ENCODE measurements around the gene FOSL1. TPM values are rescaled to one million over a fixed set of nuclear protein-coding genes. Genes with fewer than 3 reads are reported as not detected.

FOSL1 gene
- total RNA-seq, 4 donors from 2014 or later = 11.9 to 72.7 (median 35.6) TPM

DNA sequence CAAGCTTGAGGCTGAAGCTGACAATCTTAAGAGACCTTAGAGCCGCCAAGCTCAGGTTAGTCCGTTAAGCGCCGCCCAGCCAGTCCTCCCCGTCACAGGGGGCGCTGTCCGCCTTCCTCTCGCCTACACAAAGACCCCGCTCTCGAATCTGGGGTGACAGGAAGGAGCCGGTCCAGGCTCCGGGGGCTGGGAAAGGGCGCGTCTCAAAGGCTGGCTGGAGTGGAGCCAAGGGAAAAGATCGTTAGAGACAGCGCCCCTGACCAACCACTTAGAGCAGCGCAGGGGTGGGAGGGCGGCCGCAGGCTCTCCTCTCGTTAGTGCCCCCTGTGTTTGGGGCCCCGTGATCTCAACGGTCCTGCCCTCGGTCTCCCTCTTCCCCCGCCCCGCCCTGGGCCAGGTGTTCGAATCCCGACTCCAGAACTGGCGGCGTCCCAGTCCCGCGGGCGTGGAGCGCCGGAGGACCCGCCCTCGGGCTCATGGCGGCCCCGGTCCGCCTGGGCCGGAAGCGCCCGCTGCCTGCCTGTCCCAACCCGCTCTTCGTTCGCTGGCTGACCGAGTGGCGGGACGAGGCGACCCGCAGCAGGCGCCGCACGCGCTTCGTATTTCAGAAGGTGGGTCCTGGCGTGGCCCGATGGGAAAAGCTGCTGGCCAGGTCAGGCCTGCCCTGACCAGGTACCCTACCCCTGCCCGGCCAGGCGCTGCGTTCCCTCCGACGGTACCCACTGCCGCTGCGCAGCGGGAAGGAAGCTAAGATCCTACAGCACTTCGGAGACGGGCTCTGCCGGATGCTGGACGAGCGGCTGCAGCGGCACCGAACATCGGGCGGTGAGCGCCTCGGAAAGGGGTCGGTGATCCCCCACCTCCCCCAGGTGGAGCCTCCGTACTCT, 39.7 kb downstream of the FOSL1 start, which contains the start of gene MUS81:
Gene MUS81 (plus strand): TSS at position 156 of the 887 bp plus-strand sequence. CDS start 321 bp downstream, at position 477.
- peak within 1 kb of the TSS; percentile 83 to 94 (median 86) for H3K4me3 ChIP-seq
- peaks cover 17 to 50% (median 38%) of the 10 kb centered on the region in 3 donors for H3K36me3 ChIP-seq
- peak; percentile 84 for DNase-seq
- intact Hi-C loops (cut with DNase I) = no loop called here
- no peaks in the 10 kb centered on the region for H3K27me3 ChIP-seq
- peak in 3 of 4 donors; percentile 33 to 77 (median 75) for TF ChIP-seq POLR2A (IDR thresholded peaks at IDR 0.05)
- TF ChIP-seq, protein P1, sequence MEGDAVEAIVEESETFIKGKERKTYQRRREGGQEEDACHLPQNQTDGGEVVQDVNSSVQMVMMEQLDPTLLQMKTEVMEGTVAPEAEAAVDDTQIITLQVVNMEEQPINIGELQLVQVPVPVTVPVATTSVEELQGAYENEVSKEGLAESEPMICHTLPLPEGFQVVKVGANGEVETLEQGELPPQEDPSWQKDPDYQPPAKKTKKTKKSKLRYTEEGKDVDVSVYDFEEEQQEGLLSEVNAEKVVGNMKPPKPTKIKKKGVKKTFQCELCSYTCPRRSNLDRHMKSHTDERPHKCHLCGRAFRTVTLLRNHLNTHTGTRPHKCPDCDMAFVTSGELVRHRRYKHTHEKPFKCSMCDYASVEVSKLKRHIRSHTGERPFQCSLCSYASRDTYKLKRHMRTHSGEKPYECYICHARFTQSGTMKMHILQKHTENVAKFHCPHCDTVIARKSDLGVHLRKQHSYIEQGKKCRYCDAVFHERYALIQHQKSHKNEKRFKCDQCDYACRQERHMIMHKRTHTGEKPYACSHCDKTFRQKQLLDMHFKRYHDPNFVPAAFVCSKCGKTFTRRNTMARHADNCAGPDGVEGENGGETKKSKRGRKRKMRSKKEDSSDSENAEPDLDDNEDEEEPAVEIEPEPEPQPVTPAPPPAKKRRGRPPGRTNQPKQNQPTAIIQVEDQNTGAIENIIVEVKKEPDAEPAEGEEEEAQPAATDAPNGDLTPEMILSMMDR (IDR thresholded peaks at IDR 0.05) = peak; percentile 74 to 95 (median 92)
- peaks cover 27 to 68% (median 29%) of the 10 kb centered on the region in 3 donors for H3K4me1 ChIP-seq
- H3K27ac ChIP-seq = peak within 1 kb of the TSS; percentile 96 to 98 (median 97)
- 0 to 1% methylated on average over 14 to 22 of the region's 78 CpGs for WGBS, 2 donors
- no peaks in the 10 kb centered on the region for H3K9me3 ChIP-seq

GRCh38 chr11:65859812-65860277, 40.3 kb downstream of the FOSL1 start:
- Histone ChIP-seq H3K27me3 (no peaks in the 10 kb centered on the region), H3K9me3 (no peaks in the 10 kb centered on the region), H3K4me3 (peak overlapping the region; percentile 83 to 94 (median 86)), H3K27ac (peak overlapping the region; percentile 96 to 98 (median 97)), H3K4me1 (peaks cover 27 to 74% (median 34%) of the 10 kb centered on the region in 3 donors), H3K36me3 (peaks cover 17 to 50% (median 38%) of the 10 kb centered on the region in 3 donors)
- DNase-seq = no peak
- intact Hi-C loops (cut with DNase I) = no loop called here
- TF ChIP-seq, protein P1 (IDR thresholded peaks at IDR 0.05) = no peak
- no peak for TF ChIP-seq POLR2A (IDR thresholded peaks at IDR 0.05)
- 0 to 2% methylated on average over 16 of the region's 16 CpGs for WGBS, 2 donors

- H3K27ac ChIP-seq = peak overlapping the region; percentile 96 to 98 (median 97)
- intact Hi-C loops (cut with DNase I) = no loop called here
- DNase-seq = peak; percentile 98
- WGBS, 2 donors = 1% methylated on average over 14 to 30 of the region's 46 CpGs
- no peaks in the 10 kb centered on the region for H3K9me3 ChIP-seq
- TF ChIP-seq, protein P1 (IDR thresholded peaks at IDR 0.05) = peak in 1 of 6 experiments; percentile 25
- peak in 3 of 4 donors; percentile 87 to 96 (median 93) for TF ChIP-seq POLR2A (IDR thresholded peaks at IDR 0.05)
- peak overlapping the region; percentile 83 to 94 (median 86) for H3K4me3 ChIP-seq
- H3K27me3 ChIP-seq = no peaks in the 10 kb centered on the region
- H3K4me1 ChIP-seq = peaks cover 27 to 80% (median 34%) of the 10 kb centered on the region in 3 donors
- peaks cover 16 to 50% (median 38%) of the 10 kb centered on the region in 3 donors for H3K36me3 ChIP-seq
These were observed 40.9 kb downstream of the FOSL1 start for GRCh38 chr11:65859095-65859811.

DNA sequence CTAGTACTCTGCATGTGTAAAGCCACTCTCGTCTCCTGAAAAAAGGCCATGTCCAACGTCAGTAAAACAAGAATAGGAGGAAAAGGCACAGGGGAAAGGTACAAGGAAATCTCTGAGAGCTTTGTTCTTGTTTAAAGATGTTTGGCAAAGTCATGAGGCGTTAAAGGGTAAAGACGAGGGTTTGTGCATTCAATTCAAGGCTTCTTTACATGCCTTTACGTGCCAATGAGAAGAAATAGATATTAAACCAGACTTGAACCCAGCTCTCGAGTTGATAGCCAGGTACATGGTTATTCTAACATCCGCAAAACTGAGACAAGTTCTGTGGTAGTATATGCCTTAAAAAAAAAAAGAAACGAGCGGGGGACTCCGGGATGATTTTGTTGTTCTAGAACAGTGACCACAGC, 41.5 kb downstream of the FOSL1 start:
- Histone ChIP-seq H3K9me3 (no peaks in the 10 kb centered on the region), H3K27ac (peak overlapping the region; percentile 96 to 98 (median 97)), H3K27me3 (no peaks in the 10 kb centered on the region), H3K36me3 (peaks cover 21 to 50% (median 38%) of the 10 kb centered on the region in 3 donors), H3K4me3 (peak overlapping the region; percentile 83 to 94 (median 86)), H3K4me1 (peaks cover 27 to 80% (median 34%) of the 10 kb centered on the region in 3 donors)
- DNase-seq = no peak
- TF ChIP-seq POLR2A (IDR thresholded peaks at IDR 0.05) = no peak
- TF ChIP-seq, protein P1 (IDR thresholded peaks at IDR 0.05) = no peak
- intact Hi-C loops (cut with DNase I) = no loop called here
- WGBS, 2 donors = 0% methylated on average over 10 of the region's 10 CpGs
